Activated CD4-positive, CD25-positive, alpha-beta regulatory T cell treated with anti-CD3 and anti-CD28 coated beads, Interleukin-2, amount 50 U/mL, for 16 hours (primary cell): ENCODE results near the gene RNU1-2.
"Not testable (repeated sequence)": the region's sequence is repeated elsewhere in the genome, so short reads cannot be mapped to it uniquely, and the experiment has no call there.

Experiments used
- DNase-seq: peaks from one replicate; pipeline ENCODE4 v3.0.0-alpha.2; 2020; ENCODE audit warnings: low read depth, low spot score

The RNU1-2 gene

DNA sequence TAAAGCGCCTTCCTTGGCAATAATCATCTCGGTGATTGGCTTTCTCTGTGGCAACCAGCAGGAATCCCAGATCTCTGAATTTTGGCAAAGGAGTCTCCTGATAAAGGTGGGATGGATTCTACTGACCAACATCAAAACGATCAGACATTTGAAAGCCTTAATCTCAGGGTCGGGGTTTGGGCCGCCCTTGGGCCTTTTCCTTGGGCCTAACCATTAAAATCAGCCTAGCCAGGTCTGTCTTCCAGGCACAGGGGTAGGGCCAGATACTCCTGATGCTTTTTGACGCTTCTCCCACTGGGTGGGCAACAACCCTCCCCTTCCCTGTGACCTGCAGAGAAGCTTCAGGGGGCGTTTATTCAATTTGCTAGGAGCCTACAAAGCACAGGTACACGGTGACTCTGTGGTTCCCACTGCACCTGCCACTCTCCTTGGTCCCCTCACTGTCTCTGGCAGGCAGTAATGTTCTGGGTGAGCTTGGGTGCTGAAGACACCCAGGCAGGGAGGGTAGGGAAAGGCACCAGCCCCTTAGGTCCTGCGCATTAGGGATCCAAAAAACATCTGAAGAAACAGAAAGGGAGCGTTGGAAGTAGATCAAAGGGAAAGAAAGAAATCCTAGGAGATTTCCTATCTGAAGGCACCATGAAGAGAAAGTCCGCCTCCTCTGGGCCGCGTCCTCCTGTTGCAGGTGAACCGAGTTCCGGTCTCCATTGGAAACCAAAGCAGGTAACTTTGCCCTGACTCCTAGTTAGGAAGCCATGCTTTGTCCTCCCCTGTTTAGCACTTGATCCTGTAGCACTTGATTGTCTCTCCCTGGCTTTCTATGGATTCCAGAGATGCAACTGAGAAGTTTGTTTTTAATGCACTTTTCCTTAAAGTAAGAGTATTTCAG is 12.3 kb downstream of the RNU1-2 start:
- DNase-seq, result no peak

DNA sequence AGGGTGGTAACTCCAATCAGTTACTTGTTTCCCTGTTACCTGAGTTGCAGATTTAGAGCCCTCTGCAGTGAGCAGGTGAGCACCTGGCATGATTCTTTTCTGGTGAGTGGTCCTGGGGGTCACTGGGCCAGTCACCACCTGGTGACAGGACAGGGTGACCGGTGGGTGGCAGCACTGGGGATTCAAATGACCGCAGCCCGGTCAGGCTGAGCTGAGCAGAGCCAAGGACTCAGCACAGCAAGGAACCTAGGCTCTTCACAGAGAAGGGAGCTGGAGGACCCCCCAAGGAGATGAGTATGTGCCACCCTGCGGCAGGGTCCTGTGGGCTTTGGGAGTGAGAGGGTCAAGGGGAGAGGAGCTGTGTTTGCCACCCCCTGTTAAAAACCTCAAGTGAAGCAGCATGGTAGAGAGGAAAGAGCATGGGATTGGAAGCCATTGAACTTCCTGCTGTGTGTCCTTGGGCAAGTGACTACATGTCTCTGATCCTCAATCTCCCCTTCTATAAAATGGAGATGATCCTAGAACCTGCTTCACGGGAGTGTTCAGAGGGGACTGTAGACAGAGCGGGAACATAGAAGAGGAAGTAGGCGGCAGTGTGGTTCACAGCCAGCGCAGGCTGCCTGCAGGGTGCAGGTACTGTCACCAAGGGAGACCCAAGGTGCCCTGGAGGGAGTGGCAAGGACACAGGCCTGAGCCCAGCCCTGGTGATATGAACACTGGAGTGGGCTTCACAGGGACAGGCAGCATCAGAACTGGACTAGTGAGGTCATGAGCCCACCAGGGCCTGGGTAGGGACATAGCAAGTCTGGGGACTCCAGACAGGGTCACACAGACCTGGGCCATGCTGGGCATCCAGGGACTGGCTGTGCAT is 16.3 kb downstream of the RNU1-2 start:
- not testable (repeated sequence) for DNase-seq

DNA sequence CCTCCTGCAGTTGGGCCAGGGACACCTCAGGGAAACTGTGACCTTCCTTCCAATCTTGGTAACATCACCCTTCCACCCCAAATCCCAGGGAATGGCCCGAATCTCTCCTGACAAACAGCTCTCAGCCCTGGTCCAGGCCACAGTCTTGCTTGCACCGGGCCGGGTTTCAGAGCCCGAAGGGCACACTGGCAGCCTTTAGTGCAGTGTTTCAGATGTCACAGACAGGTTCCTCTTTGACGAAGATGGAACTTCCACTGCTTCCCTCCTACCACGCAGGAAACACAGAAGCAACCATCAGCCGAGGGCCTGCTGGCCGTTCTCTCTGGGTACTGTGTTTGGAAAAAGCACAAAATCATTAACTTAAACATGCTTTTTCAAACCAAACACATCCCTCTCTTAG is 17.0 kb downstream of the RNU1-2 start:
- DNase-seq, result not testable (repeated sequence)

DNA sequence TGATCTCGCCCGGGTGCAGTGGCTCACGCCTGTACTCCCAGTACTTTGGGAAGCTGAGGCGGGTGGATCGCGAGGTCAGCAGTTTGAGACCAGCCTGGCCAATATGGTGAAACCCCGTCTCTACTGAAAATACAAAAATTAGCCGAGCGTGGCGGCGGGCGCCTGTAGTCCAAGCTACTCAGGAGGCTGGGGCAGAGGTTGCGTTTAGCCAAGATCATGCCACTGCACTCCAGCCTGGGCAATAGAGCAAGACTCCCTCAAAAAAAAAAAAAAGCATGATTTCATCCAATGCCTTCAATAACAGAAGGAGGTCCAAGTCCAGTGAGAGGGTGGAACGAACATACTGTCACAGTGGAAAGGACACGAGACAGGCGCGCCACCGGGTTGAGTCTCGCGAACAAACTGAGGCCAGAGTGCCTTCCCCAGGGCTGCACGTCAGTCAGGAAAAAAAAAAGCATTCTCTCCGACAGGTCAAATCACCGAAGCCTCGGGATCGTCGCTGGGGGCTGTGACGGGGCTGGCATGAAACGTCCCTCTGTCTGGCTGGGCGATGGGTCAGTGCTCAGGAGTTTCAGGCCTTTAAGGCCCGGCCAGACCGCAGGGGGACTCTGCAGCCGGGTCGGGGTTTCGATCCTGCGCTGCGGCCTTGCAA is 17.5 kb downstream of the RNU1-2 start:
- DNase-seq, result no peak

DNA sequence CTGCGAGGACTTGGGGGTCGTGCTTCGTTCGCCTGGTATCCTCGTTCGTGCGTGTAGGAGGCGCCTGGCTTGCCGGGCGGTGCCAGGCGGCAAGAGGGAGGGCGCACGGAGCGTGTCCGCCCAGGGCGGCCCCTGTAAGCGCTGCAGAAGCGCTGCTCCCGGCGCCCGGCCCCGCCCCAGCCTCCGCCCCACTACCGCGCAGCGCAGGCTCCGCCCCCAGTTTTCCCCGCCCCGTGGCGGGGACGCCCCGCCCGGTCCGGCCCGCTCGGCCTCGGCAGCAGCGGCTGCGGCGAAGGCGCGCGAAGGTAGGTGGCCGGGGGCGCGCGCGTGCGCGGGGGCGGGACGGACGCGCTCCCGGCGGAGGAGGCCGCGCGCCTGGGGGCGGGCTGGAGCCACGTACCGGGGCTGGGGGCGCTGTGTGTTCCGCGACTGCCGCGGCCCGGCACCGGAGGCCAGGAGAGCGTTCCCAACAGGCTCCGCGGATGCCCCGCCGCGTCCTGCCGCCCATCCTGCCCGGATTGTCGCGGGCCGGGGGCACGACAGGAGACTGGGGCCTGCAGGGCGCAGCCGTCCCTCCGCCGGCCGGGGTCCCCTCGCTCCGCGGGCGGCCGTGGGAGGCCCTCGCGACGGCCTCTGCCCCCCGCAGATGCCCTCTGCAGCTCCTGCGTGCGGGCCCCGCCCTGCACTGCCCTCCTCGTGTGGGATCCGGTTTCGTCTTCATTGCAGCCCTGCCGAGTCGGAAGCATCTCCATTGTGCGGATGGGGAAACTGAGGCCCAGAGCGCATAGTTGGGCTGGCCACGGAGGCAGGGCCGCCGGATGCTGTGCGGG is 18.3 kb downstream of the RNU1-2 start:
- DNase-seq, result peak; percentile 85

DNA sequence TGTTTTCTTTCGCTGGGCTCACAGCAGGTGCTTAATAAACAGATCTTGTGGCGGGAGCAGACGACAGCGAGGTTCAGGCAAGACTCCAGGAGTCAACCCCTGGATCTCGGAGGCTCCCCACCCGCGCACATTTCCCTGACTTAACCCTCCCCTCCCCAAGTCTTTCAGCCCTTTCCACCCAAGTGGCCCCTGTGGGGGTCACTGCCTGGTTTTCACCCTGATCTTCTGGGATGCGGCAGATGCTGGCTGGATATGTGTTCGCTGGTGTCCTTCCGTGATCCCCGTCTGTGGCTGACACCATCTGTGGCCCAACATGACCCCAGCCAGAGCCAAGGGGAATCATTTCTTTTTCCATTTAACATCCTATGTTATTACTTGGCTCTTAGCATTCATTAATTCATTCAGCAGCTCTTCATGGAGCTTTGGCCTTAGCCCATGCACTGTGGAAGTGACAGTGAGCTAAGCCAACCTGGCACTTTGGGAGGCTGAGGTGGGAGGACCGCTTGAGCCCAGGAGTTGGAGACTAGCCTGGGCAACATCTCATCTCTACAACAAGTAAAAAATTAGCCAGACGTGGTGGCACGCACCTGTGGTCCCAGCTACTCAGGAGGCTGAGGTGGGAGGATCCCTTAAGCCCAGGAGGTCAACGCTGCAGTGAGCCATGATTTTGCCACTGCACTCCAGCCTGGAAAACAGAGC is 19.3 kb downstream of the RNU1-2 start:
- not testable (repeated sequence) for DNase-seq

DNA sequence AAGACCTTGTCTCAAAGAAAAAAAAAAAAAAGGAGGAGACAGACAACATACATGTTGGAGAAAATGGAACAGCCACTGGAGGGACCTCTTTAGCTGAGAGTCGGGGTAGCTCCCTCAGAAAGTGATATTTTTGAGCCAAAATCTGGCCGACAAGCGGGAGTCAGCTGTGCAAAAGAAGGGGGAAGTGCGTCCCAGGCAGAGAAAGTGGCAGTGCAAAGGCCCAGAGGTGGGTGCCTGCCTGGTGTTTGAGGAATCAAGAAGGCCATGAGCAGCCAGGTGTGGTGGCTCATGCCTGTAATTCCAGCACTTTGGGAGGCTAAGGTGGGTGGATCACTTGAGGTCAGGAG is 19.8 kb downstream of the RNU1-2 start:
- DNase-seq, result no peak

DNA sequence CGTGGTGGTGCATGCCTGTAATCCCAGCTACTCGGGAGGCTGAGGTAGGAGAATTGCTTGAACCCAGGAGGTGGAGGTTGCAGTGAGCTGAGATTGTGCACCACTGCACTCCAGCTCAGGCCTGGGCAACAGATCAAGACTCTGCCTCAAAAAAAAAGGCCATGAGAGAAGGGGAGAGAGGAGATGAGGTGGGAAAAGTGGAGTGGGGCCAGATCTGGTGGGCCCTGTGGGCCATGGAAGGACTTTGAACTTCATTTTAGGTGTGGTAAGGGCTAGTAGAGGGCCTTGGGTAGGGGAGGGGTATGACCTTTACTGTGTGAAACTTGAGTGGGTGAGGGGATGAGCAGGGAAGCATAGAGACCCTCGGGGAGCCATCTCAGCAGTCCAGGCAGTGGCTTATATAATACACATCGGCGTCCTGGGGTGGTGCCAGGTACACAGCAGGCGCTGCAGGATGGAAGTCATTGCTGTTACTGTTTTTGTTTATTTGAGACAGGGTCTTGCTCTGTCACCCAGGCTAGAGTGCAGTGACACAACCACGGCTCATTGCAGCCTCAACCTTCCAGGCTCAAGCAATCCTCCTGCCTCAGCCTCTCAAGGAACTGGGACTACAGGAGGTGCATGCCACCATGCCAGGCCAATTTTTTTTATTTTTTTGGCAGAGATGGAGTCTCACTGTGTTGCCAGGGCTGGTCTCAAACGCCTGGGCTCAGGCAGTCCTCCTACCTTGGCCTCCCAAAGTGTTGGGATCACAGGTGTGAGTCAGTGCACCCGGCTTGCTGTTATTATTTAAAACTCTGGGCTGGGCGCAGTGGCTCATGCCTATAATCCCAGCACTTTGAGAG is 20.5 kb downstream of the RNU1-2 start:
- DNase-seq, result not testable (repeated sequence)

DNA sequence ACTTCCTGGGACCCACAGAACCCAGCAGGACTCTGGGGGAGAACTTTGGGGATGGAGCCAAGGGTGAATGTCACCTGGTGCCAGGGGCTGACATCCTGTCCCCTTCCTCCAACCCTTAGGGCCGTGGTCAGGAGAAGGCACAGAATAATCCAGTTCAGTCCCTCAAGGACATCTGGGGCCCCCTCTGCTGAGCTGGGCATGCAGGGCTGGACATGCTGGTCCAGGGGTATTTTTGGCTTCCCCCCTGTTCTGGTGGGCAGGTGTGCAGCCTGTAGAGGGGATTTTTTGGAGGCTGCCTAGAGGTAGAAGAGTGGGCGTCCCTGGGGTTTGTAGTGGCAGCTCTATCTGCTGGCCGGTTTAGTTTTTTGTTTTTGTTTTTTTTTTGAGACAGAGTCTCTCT is 22.6 kb downstream of the RNU1-2 start:
- no peak for DNase-seq

DNA sequence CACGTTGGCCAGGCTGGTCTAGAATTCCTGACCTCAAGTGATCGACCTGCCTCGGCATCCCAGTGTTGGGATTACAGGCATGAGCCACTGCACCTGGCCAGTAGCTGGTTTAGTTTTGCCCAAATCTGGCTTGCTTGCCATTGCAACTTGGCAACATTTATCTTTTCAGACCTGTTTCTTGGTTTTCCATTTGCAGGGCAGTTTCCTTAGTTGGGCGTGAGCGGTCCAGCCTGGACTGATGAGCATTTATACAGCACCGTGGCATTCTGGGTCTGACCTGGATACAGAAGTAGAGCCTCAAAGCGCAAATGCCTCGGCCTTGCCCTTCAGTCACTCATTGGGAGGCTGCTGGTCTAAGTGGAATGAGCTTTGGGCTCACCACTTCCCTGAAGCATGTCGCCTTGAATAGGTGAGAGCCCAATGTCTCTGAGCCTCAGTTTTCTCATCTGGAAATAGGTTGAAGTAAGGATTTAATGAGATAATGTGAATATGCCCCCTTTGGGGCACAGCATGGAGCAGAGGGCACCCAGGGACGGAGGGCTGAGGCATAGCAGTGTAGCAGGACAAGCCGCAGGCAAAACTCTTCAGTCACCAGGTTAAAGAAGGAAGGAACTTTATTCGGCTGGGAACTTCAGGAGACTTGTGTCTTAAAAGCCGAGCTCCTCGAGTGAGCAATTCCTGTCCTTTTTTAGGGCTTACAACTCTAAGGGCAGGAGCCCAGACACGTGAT is 23.3 kb downstream of the RNU1-2 start:
- DNase-seq, result not testable (repeated sequence)

DNA sequence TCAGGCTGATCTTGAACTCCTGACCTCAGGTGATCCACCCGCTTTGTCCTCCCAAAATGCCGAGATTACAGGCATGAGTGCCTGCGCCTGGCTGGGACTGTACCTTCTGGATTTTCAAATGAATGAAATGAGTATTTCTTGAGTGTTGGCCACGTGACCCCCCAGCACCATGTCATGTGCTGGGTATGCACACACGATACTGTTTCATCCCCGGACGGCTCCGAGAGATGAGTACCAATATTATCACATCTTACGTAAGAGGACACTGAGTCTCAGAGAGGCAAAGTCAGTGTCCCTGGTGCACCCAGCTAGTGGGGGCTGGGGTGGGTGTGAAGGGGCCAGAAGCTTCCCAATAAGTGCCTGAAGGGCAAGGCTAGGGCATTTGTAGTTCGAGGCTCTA is 25.2 kb downstream of the RNU1-2 start:
- DNase-seq, result no peak

DNA sequence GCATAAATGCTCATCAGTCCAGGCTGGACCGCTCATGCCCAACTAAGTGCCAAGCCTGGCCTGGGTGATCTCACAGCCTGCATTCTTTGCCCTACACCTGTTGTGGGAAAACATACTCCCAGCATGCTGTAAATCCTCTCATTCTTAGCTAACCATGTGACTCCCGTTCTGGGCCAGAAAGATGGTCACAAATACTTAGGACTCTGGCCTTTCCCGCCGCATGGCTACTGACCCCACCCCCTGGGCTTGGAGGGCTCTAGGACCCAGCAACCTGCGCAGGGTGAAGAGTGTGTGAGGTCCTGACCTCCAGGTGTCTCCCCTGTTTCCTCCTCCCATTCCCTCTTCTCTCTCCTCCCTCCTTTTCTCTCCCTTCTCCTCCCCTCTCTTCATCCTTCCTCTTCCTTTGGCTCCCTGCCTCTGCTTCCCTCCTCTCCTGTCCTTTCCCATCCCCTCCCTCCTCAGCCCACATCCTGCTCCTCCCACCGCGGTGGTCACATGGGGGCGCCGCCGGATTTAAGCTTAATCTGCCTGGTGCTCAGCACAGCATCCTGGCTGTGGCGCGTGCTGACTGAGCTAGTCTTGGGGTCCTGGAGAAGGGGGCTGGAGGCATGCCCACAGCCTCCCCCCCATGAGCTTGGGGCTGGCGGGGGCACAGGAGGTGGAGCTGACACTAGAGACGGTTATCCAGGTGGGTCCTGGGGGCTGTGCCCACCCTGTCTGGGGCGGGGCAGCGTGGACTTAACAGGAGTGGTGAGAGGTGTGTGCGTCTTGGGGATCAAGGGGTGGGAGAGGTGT is 25.8 kb downstream of the RNU1-2 start, which contains the start of gene CROCC:
TSS of gene CROCC (plus strand) at position 541 of the 795 bp plus-strand sequence. CDS start at position 629, 88 bp downstream.
- no peak for DNase-seq

DNA sequence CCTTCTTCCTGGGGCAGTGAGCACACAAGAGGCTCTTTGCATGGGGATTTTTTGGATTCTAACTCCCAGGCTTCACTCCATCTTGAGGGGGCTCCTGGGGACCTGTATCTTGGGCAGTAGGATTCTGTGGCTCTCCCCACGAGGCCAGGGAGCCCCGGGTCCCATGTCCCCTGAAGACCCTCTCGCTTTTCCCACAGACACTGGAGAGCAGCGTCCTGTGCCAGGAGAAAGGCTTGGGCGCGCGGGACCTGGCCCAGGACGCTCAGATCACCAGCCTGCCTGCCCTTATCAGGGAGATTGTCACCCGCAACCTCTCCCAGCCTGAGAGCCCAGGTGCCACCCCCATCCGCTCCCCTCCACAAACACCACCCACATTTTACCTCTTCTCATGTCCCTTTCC is 26.7 kb downstream of the RNU1-2 start:
- DNase-seq, result no peak

DNA sequence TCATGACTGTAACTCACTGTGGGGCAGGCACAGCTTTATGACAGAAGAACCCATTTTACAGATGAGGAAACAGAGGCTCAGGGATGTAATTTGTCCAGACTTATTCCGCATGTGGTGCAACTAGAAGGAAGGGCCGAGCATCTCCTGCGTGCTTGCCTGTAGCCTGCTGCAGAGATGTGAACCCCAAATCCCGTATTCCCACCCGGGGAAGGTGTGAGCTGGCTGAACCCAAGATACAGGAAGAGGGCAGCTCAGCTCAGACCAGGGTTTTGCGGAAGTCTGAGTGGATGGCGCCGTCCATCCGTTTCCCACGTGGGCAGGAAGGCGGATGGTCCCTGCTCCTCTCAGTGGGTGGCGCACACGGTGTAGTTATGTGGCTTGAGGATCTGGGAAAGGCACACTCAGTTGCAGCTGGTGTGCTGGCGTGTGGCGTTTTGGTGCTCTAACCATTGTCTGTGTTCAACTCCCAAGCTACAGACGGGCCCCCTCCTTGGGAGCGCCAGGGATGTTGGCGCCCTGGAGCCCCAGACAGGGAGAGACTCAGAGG is 27.2 kb downstream of the RNU1-2 start:
- DNase-seq, result no peak

DNA sequence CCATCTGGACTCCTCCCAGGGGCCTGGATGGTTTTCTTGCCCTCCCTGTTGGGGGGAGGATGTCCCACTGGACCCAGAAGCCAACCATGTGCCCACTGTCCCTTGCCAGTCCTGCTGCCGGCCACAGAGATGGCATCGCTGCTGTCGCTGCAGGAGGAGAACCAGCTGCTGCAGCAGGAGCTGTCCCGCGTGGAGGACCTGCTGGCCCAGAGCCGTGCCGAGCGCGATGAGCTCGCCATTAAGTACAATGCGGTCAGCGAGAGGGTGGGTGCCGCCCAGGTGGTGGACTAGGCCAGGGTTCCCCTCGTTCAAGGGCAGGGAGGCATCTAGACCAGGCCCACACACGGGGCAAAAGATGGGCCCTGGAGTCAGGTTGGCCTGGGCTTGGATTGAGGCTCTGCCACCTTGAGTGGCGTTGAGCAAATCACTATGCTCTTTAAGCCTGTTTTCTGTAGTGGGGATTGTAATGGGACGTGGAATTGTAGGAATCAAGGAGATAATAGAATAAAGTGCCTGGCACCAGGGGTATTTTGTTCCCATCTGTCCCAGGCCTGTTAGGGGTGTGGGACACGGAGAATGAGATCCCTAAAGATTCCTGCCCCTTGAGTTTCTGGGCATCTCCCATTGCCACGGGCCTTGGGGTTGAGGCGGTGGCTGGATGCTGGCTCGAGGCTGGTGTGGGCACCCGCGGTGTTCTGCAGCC is 28.6 kb downstream of the RNU1-2 start:
- no peak for DNase-seq

DNA sequence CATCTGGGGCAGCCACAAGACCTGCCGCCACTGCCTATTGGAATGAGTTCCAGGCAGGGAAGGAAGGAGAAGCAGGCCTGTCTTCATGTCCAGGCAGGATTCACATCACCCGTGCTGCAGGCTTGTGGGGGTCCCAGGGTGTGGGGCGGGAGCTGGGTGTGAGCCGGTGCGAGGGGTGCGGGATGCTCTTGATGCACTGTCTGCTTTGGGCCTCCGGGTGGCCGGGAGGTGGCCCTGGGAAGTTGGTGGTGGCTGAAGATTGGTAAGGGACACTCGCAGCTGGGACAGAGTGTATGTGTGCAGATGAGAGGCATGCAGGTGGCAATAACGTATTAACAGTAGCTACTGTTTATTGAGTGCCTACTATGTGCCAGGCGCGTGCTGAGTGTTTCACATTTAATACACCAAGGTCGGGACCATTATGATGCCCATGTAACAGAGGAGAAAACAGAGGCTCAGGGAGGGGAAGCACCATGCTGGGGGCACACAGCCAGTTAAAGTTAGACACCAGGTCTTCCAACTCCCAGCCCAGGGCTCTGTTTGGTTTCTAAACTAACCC is 29.2 kb downstream of the RNU1-2 start:
- no peak for DNase-seq
